HEK293 (cell line): Measurements from ENCODE around the gene PAGE2B.
"Not testable (repeated sequence)": the region's sequence is repeated elsewhere in the genome, so short reads cannot be mapped to it uniquely, and the experiment has no call there.

Experiments
- CTCF ChIA-PET: fragments of 350-600 bp; formaldehyde crosslinking; extraction: SDS; loops from one replicate; lab custom pipeline; 2021; ENCODE audit warnings: antibody characterized with exemption; lab: Yijun Ruan, JAX
- POLR2A ChIA-PET: fragments of 300-600 bp; formaldehyde crosslinking; extraction: SDS; loops from one replicate; lab custom pipeline; 2020; ENCODE audit warnings: antibody characterized with exemption, inconsistent platforms; lab: Yijun Ruan, JAX
- H3K27ac ChIP-seq: fragments of 200-500 bp; sonication (Bioruptor generic); 2 replicates; pipeline ENCODE4 v1.5.1; 2014; ENCODE audit warnings: low read depth, low read length, control low read depth, inconsistent platforms; ENCODE audit errors: extremely low read depth
- H3K36me3 ChIP-seq, 2 experiments: fragments of 200-500 bp in 1 of 2; sonication (Bioruptor generic) in 1 of 2; 1 replicate in 1 of 2; 2 replicates in 1 of 2; pipeline ENCODE4 v1.5.1; 2014 to 2017; ENCODE audit warnings: inconsistent platforms in 2 of 2, low read length in 2 of 2; ENCODE audit not compliant: control insufficient read depth in 2 of 2, insufficient read depth in 1 of 2
- H3K4me1 ChIP-seq: fragments of 200-500 bp; sonication (Bioruptor generic); 2 replicates; pipeline ENCODE4 v1.5.1; 2014; ENCODE audit warnings: mild to moderate bottlenecking, low read length, inconsistent platforms; ENCODE audit not compliant: control insufficient read depth, insufficient read depth
- H3K4me3 ChIP-seq: 2 replicates; pipeline ENCODE4 v1.5.1; 2011; ENCODE audit warnings: low read depth, mild to moderate bottlenecking, control low read depth, low read length, moderate library complexity
- H3K9me3 ChIP-seq: fragments of 200-500 bp; sonication (Bioruptor generic); 2 replicates; pipeline ENCODE4 v1.5.1; 2014; ENCODE audit warnings: low read depth, low read length, inconsistent platforms; ENCODE audit not compliant: control insufficient read depth, insufficient read depth
- FEZF1 ChIP-seq: fragments of 450-650 bp; formaldehyde crosslinking; IDR thresholded peaks from 2 replicates; pipeline ENCODE4 v1.5.1; 2016; ENCODE audit warnings: missing biosample characterization, missing genetic modification characterization
- GLI2 ChIP-seq: fragments of 450-650 bp; formaldehyde crosslinking; IDR thresholded peaks from 2 replicates; pipeline ENCODE4; 2017; ENCODE audit warnings: missing biosample characterization, missing genetic modification characterization, low read depth, borderline replicate concordance
- HOXC10 ChIP-seq: sonication (generic); formaldehyde crosslinking; IDR thresholded peaks from 2 replicates; pipeline ENCODE4 v1.8.1; 2023; ENCODE audit warnings: mild to moderate bottlenecking, missing genetic modification reagents
- HOXD13 ChIP-seq: sonication (generic); formaldehyde crosslinking; IDR thresholded peaks from 2 replicates; pipeline ENCODE4 v1.8.0; 2022; ENCODE audit warnings: missing genetic modification reagents, borderline replicate concordance
- IKZF3 ChIP-seq: fragments of 450-650 bp; IDR thresholded peaks from 2 replicates; pipeline ENCODE4 v1.5.0; 2018; ENCODE audit warnings: missing biosample characterization, mild to moderate bottlenecking, missing genetic modification characterization, moderate library complexity
- OSR2 ChIP-seq: fragments of 450-650 bp; formaldehyde crosslinking; IDR thresholded peaks from 2 replicates; pipeline ENCODE4 v1.5.1; 2016; ENCODE audit warnings: missing biosample characterization, missing genetic modification characterization
- SCRT1 ChIP-seq: fragments of 450-650 bp; formaldehyde crosslinking; IDR thresholded peaks from 2 replicates; pipeline ENCODE4 v1.5.1; 2016; ENCODE audit warnings: missing biosample characterization, missing genetic modification characterization, borderline replicate concordance
- SCRT2 ChIP-seq: fragments of 450-650 bp; formaldehyde crosslinking; IDR thresholded peaks from 2 replicates; pipeline ENCODE4 v1.5.1; 2016; ENCODE audit warnings: missing biosample characterization, missing genetic modification characterization
- SETDB1 ChIP-seq: IDR thresholded peaks from one replicate; pipeline ENCODE4 v1.6.1; 2017; ENCODE audit warnings: mild to moderate bottlenecking, low read length, moderate library complexity, mixed read lengths; ENCODE audit not compliant: insufficient read length
- TCF7L2 ChIP-seq: IDR thresholded peaks from 2 replicates; pipeline ENCODE4 v1.6.1; 2011; ENCODE audit warnings: low read depth, mild to moderate bottlenecking, inconsistent platforms, low read length, moderate library complexity, borderline replicate concordance
- ZBTB17 ChIP-seq: fragments of 450-650 bp; formaldehyde crosslinking; IDR thresholded peaks from 2 replicates; pipeline ENCODE4 v1.5.1; 2016; ENCODE audit warnings: missing biosample characterization, missing genetic modification characterization
- ZBTB7A ChIP-seq: fragments of 450-650 bp; formaldehyde crosslinking; IDR thresholded peaks from 2 replicates; pipeline ENCODE4 v1.5.1; 2016; ENCODE audit warnings: low read depth, missing biosample characterization, missing genetic modification characterization
- ZNF132 ChIP-seq: fragments of 450-650 bp; formaldehyde crosslinking; IDR thresholded peaks from 2 replicates; pipeline ENCODE4 v1.5.1; 2017; ENCODE audit warnings: missing biosample characterization, missing genetic modification characterization, borderline replicate concordance
- ZNF133 ChIP-seq: fragments of 450-650 bp; formaldehyde crosslinking; IDR thresholded peaks from 2 replicates; pipeline ENCODE4 v1.5.1; 2016; ENCODE audit warnings: missing biosample characterization, missing genetic modification characterization
- ZNF140 ChIP-seq: fragments of 450-650 bp; formaldehyde crosslinking; IDR thresholded peaks from 2 replicates; pipeline ENCODE4 v1.5.1; 2016; ENCODE audit warnings: missing biosample characterization, missing genetic modification characterization
- ZNF148 ChIP-seq: fragments of 450-650 bp; formaldehyde crosslinking; IDR thresholded peaks from 2 replicates; pipeline ENCODE4 v1.5.0; 2017; ENCODE audit warnings: missing biosample characterization, missing genetic modification characterization, borderline replicate concordance
- ZNF214 ChIP-seq: fragments of 450-650 bp; formaldehyde crosslinking; IDR thresholded peaks from 2 replicates; pipeline ENCODE4 v1.5.1; 2017; ENCODE audit warnings: missing biosample characterization, mild to moderate bottlenecking, missing genetic modification characterization, borderline replicate concordance
- ZNF248 ChIP-seq: fragments of 450-650 bp; formaldehyde crosslinking; IDR thresholded peaks from 2 replicates; pipeline ENCODE4 v1.5.1; 2017; ENCODE audit warnings: missing biosample characterization, missing genetic modification characterization
- ZNF324 ChIP-seq: fragments of 450-650 bp; formaldehyde crosslinking; IDR thresholded peaks from 2 replicates; pipeline ENCODE4 v1.5.1; 2016; ENCODE audit warnings: missing biosample characterization, missing genetic modification characterization
- ZNF433 ChIP-seq: fragments of 450-650 bp; formaldehyde crosslinking; IDR thresholded peaks from 2 replicates; pipeline ENCODE4 v1.5.1; 2016; ENCODE audit warnings: missing biosample characterization, missing genetic modification characterization, low read depth
- ZNF529 ChIP-seq: fragments of 450-650 bp; formaldehyde crosslinking; IDR thresholded peaks from 2 replicates; pipeline ENCODE4 v1.5.1; 2017; ENCODE audit warnings: missing genetic modification characterization, missing biosample characterization; ENCODE audit not compliant: insufficient replicate concordance
- ZNF571 ChIP-seq: fragments of 450-650 bp; formaldehyde crosslinking; IDR thresholded peaks from 2 replicates; pipeline ENCODE4 v1.5.0; 2017; ENCODE audit warnings: missing biosample characterization, missing genetic modification characterization
- ZNF600 ChIP-seq: fragments of 450-650 bp; formaldehyde crosslinking; IDR thresholded peaks from 2 replicates; pipeline ENCODE4 v1.5.1; 2016; ENCODE audit warnings: missing biosample characterization, missing genetic modification characterization
- ZNF624 ChIP-seq: fragments of 450-650 bp; formaldehyde crosslinking; IDR thresholded peaks from 2 replicates; pipeline ENCODE4 v1.5.1; 2017; ENCODE audit warnings: missing biosample characterization, missing genetic modification characterization
- ZNF629 ChIP-seq: fragments of 450-650 bp; formaldehyde crosslinking; IDR thresholded peaks from 2 replicates; pipeline ENCODE4 v1.5.1; 2017; ENCODE audit warnings: missing biosample characterization, missing genetic modification characterization
- ZNF677 ChIP-seq: fragments of 450-650 bp; IDR thresholded peaks from 2 replicates; pipeline ENCODE4 v1.5.0; 2018; ENCODE audit warnings: missing biosample characterization, mild to moderate bottlenecking, missing genetic modification characterization, moderate library complexity
- ZNF843 ChIP-seq: fragments of 450-650 bp; formaldehyde crosslinking; IDR thresholded peaks from 2 replicates; pipeline ENCODE4 v1.5.1; 2016; ENCODE audit warnings: missing biosample characterization, missing genetic modification characterization
- TF ChIP-seq, protein P1 (sequence below): fragments of 450-650 bp; IDR thresholded peaks from 2 replicates; pipeline ENCODE4 v1.5.1; 2018; ENCODE audit warnings: missing biosample characterization, missing genetic modification characterization

The PAGE2B gene

GRCh38 chrX:55107262-55107661 is 32.4 kb downstream of the PAGE2B start (continued):
- TF ChIP-seq HOXC10 (no peak), ZNF624 (no peak), ZNF677 (tag by site-specific recombination) (no peak)

GRCh38 chrX:55107911-55108310 is 33.1 kb downstream of the PAGE2B start:
- H3K9me3 ChIP-seq, result no peaks in the 10 kb centered on the region
- H3K36me3 ChIP-seq, result no peaks in the 10 kb centered on the region
- H3K4me3 ChIP-seq, result no peak overlapping the region
- POLR2A ChIA-PET, result no interaction called here
- TF ChIP-seq IKZF3 (tag by site-specific recombination) (no peak), ZNF433 (no peak), ZNF140 (tag by site-specific recombination) (no peak), ZNF133 (no peak), HOXD13 (CRISPR knock-in tag) (no peak), ZNF629 (tag by site-specific recombination) (no peak), ZNF677 (tag by site-specific recombination) (no peak), SETDB1 (no peak), OSR2 (tag by site-specific recombination) (no peak), ZBTB17 (no peak), TCF7L2 (no peak), ZNF248 (tag by site-specific recombination) (no peak)
- TF ChIP-seq, protein P1, sequence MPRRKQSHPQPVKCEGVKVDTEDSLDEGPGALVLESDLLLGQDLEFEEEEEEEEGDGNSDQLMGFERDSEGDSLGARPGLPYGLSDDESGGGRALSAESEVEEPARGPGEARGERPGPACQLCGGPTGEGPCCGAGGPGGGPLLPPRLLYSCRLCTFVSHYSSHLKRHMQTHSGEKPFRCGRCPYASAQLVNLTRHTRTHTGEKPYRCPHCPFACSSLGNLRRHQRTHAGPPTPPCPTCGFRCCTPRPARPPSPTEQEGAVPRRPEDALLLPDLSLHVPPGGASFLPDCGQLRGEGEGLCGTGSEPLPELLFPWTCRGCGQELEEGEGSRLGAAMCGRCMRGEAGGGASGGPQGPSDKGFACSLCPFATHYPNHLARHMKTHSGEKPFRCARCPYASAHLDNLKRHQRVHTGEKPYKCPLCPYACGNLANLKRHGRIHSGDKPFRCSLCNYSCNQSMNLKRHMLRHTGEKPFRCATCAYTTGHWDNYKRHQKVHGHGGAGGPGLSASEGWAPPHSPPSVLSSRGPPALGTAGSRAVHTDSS (tag by site-specific recombination), result no peak
- no peaks in the 10 kb centered on the region for H3K4me1 ChIP-seq
- H3K27ac ChIP-seq, result no peak overlapping the region
- CTCF ChIA-PET, result no interaction called here

GRCh38 chrX:55109306-55109705 is 34.5 kb downstream of the PAGE2B start:
- Histone ChIP-seq H3K9me3 (no peaks in the 10 kb centered on the region), H3K4me3 (no peak overlapping the region), H3K4me1 (no peaks in the 10 kb centered on the region), H3K36me3 (no peaks in the 10 kb centered on the region), H3K27ac (no peak overlapping the region)
- TF ChIP-seq FEZF1 (tag by site-specific recombination), result no peak
- no peak for TF ChIP-seq ZNF324
- CTCF ChIA-PET, result no interaction called here
- POLR2A ChIA-PET, result no interaction called here

DNA sequence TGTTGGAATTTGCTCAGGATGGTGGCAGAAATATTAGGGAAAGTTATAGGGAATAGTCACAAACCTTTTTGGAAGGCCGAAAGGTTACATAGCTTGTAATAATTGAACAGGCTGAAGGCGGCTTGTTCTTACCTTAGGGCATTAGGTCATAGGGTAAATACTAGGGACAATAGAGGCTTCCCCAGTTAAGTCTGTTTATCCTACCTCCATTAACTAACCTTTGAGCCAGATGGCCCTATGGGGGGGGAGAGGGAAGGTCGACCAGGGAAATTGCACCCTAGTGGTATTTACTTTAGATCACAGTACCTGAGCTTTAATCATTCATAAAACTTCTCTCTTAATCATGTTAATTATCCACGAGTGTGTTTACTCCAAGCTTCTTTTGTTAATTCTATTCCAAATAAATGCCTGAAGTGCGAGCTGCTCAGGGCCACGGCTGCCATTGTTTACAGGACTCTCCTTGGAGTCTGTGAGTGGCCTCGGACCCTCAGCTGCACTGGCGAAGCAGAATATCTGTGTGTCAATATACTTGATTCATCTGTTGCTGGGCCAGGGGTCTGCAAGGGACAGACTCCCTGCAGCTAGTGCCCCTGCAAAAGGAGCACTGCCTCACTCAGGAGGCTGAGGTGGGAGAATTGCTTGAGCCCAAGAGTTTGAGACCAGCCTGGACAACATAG is 36.9 kb downstream of the PAGE2B start:
- TF ChIP-seq ZNF600, result no peak
- no peak for TF ChIP-seq ZNF148 (tag by site-specific recombination)
- no peak for TF ChIP-seq ZNF843 (tag by site-specific recombination)
- no peak for TF ChIP-seq ZNF132 (tag by site-specific recombination)
- no peak for TF ChIP-seq ZNF214
- TF ChIP-seq ZBTB7A (tag by site-specific recombination), result no peak
- TF ChIP-seq GLI2 (tag by site-specific recombination), result no peak
- no peak for TF ChIP-seq SCRT2 (tag by site-specific recombination)
- TF ChIP-seq SCRT1 (tag by site-specific recombination), result no peak
- no peak for TF ChIP-seq ZNF529 (tag by site-specific recombination)
- TF ChIP-seq ZNF571, result no peak
- no peaks in the 10 kb centered on the region for H3K9me3 ChIP-seq
- H3K4me3 ChIP-seq, result no peak overlapping the region
- H3K36me3 ChIP-seq, result no peaks in the 10 kb centered on the region
- ChIA-PET CTCF (interaction anchor here (0.6 kb wide), 2 partner anchors 1069 to 1616 kb away, joined by 3 read pairs; no protein-coding TSS in a partner anchor), POLR2A (no interaction called here)
- H3K4me1 ChIP-seq, result no peaks in the 10 kb centered on the region
- no peak overlapping the region for H3K27ac ChIP-seq

DNA sequence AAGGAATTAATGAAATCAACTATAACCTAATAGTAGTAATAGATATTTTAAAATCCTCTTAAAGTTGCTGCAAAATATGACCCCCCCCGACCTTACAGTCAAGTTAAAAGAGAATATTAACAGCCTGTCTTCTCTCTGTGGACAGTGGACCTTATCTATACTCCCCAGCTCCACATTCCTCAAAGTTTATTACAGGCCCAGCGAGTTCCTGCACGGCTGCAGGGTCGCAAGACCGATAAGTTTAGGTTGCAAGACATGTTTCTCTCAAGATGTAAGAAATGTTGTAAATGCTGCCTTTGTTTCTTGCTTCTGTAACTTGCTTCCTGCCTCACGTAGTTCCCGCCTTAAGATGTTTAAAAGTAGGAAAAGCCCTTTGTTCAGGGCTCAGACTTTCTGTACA is 41.8 kb downstream of the PAGE2B start:
- H3K9me3 ChIP-seq, POLR2A ChIA-PET, H3K36me3 ChIP-seq, H3K27ac ChIP-seq, CTCF ChIA-PET, H3K4me3 ChIP-seq, H3K4me1 ChIP-seq: not testable (repeated sequence)
